Measurements from ENCODE around the gene ADO. TPM values are rescaled to one million over a fixed set of nuclear protein-coding genes. Genes with fewer than 3 reads are reported as not detected.
A peak's percentile ranks its signal among the peaks of the same experiment; 100 is the strongest.
"Not testable (repeated sequence)": the region's sequence is repeated elsewhere in the genome, so short reads cannot be mapped to it uniquely, and the experiment has no call there.

The ADO gene
- total RNA-seq, 1 donor from 2014 or later = 34.1 TPM

DNA sequence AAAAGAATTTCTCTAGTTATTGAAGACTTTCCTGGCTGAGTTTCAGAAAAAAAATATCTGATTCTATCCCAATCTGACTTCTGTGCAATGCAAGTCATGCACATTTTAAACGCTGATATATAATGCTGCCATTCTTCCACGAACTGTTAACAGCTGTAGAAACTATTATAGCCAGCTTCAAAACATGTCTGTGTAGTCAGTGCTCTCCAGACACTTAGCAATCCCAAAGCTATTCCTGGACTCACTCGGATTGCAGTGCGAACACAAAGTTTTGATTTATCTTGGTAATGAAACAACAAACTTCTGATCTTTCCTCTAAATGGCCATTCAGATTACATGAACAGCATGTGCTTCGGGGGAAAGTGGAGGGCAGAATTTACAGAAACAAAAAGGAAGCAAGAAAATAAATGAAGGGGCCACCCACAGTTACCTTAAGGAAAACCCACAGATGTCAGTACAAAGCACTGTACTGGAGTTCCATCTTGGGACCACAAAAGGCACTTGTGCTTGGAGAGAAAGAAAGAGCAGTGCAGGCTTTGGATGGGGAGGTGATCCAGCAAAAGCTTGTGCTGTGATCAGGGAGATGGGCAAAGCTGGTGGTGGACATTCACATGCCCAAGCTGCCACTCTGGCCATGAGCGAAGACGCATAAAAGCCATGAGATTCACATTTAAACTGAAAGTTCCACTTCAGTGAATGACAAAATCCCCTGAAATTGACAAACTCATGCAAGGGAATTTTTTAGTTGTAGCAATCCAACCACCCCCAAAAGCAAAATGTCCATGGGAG is 32.1 kb upstream of the ADO start:
- H3K9me3 Mint-ChIP-seq = no peaks in the 10 kb centered on the region
- intact Hi-C loops (cut with micrococcal nuclease) = no loop called here
- no peak for DNase-seq (ENCODE audit: low spot score)
- H3K27ac Mint-ChIP-seq = no peak overlapping the region
- peaks cover 26% of the 10 kb centered on the region for H3K4me1 Mint-ChIP-seq (ENCODE audit: low read depth)
- peaks cover 9% of the 10 kb centered on the region for H3K27me3 Mint-ChIP-seq (ENCODE audit: low read depth)
- H3K4me3 Mint-ChIP-seq (ENCODE audit: low read depth) = no peak overlapping the region
- no peaks in the 10 kb centered on the region for H3K36me3 Mint-ChIP-seq (ENCODE audit: low read depth)

DNA sequence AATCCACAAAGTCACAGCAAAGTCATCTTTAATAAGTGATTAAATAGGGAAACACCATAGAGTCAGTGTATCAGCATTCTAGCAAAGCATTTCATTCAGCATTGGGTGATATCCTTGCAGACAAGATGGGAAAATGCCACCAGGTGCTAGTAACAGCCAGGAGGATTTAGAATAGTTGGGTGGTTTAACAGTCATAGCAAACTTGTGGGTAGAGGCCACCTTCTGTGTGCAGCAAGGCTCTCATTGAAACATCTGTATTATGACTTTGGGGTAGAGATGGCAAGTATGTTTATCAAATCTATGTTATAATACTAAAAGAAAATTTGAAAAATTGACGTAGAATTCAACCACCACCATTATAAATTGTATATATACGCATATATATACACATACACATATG is 26.4 kb upstream of the ADO start:
- Mint-ChIP-seq H3K4me3 (ENCODE audit: low read depth) (no peak overlapping the region), H3K27me3 (ENCODE audit: low read depth) (peaks cover 3% of the 10 kb centered on the region), H3K36me3 (ENCODE audit: low read depth) (no peaks in the 10 kb centered on the region), H3K9me3 (no peaks in the 10 kb centered on the region), H3K27ac (no peak overlapping the region), H3K4me1 (ENCODE audit: low read depth) (peaks cover 31% of the 10 kb centered on the region)
- DNase-seq (ENCODE audit: low spot score) = no peak
- intact Hi-C loops (cut with micrococcal nuclease) = loop anchor here (2.0 kb wide), 2 partner anchors 29 to 75 kb away; no protein-coding TSS in a partner anchor

DNA sequence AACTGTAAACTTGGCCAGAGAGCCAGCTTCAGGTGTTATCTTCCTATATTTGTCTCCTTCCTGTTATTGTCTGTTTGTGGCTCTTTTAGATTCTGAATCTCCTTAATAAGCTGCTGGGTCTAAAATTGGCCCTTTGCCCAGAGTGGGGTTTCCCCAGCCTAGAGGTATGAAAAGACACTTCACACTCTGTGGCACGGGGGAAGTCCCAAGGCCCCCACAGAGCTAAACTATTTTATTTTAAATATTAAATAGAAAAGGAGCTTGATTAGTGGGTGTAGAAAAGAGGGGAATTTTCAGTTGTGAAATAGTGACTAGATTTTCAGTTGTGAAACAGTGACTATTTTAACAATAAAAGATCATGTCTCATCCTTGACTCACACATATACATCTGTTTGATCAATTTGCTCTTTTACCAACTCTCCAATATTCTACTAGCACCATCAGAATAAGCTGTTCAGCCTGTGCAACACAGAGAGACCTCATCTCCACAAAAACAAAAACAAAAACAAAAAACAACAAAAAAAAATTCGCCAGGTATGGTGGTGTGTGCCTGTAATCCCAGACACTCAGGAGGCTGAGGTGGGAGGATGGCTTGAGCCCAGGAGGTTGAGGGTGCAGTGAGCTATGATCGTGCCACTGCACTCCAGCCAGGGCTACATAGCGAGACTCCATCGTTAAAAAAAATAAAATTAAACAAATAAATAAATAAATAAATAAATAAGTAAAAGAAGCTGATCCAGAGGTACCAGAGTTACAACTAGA is 24.9 kb upstream of the ADO start:
- Mint-ChIP-seq H3K36me3 (ENCODE audit: low read depth) (peaks cover under 1% of the 10 kb centered on the region), H3K4me1 (ENCODE audit: low read depth) (peaks cover 36% of the 10 kb centered on the region), H3K9me3 (peaks cover 12% of the 10 kb centered on the region), H3K27me3 (ENCODE audit: low read depth) (peaks cover 9% of the 10 kb centered on the region), H3K4me3 (ENCODE audit: low read depth) (no peak overlapping the region), H3K27ac (peak overlapping the region; percentile 51)
- DNase-seq (ENCODE audit: low spot score) = peak; percentile 31
- intact Hi-C loops (cut with micrococcal nuclease) = loop anchor here (1.0 to 2.0 kb wide), 7 partner anchors 25 to 165 kb away; partner anchors contain the start of gene ADO

DNA sequence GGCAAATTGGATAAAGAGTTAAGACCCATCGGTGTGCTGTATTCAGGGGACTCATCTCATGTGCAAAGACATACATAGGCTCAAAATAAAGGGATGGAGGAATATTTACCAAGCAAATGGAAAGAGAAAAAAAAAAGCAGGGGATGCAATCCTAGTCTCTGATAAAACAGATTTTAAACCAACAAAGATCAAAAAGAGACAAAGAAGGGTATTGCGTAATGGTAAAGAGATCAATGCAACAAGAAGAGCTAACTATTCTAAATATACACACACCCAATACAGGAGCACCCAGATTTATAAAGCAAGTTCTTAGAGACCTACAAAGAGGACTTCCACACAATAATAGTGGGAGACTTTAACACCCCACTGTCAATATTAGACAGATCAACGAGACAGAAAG is 20.0 kb upstream of the ADO start:
- H3K4me3 Mint-ChIP-seq (ENCODE audit: low read depth); DNase-seq (ENCODE audit: low spot score); intact Hi-C loops (cut with micrococcal nuclease); H3K36me3 Mint-ChIP-seq (ENCODE audit: low read depth); H3K27ac Mint-ChIP-seq: not testable (repeated sequence)
- peaks cover 26% of the 10 kb centered on the region for H3K9me3 Mint-ChIP-seq
- H3K27me3 Mint-ChIP-seq (ENCODE audit: low read depth) = peaks cover 12% of the 10 kb centered on the region
- H3K4me1 Mint-ChIP-seq (ENCODE audit: low read depth) = peaks cover 13% of the 10 kb centered on the region

DNA sequence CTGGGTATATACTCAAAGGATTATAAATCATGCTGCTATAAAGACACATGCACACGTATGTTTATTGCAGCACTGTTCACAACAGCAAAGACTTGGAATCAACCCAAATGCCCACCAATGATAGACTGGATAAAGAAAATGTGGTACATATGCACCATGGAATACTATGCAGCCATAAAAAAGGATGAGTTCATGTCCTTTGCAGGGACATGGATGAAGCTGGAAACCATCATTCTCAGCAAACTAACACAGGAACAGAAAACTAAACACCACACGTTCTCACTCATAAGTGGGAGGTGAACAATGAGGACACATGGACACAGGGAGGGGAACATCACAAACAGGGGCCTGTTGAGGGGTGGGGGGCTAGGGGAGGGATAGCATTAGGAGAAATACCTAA is 16.2 kb upstream of the ADO start:
- H3K9me3 Mint-ChIP-seq = peaks cover 26% of the 10 kb centered on the region
- H3K27me3 Mint-ChIP-seq (ENCODE audit: low read depth) = peaks cover 25% of the 10 kb centered on the region
- H3K27ac Mint-ChIP-seq; intact Hi-C loops (cut with micrococcal nuclease); H3K4me1 Mint-ChIP-seq (ENCODE audit: low read depth); H3K4me3 Mint-ChIP-seq (ENCODE audit: low read depth); DNase-seq (ENCODE audit: low spot score); H3K36me3 Mint-ChIP-seq (ENCODE audit: low read depth): not testable (repeated sequence)

DNA sequence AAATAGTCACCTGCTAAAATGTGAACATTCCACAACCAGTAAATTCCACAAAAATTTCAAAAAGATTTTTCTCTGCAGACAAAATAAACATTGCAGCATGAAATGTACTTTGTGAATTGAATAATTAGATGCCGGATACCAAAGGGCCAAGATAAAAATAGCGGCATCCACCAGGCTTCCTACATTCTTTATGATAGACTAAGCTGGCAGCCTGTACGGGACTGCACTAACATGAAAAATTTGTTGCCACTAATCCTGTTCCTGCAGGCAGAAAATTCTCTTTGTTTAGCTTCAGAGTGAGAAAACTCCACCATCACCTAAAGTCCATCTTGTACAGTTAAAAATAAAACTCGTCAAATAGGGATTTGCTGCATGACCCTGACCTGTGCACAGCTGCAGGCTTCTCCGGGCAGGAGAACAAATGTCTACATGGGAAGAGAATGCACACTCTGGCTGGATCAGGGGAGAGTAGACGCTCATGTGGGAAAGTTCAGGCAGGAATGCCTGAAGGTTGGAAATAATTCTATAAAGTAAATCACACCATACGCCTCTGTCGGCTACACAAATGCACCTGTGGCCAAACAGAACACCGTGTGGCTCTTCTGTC is 15.6 kb upstream of the ADO start:
- Mint-ChIP-seq H3K9me3 (peaks cover 20% of the 10 kb centered on the region), H3K36me3 (ENCODE audit: low read depth) (peaks cover 8% of the 10 kb centered on the region), H3K27me3 (ENCODE audit: low read depth) (peaks cover 23% of the 10 kb centered on the region), H3K4me1 (ENCODE audit: low read depth) (no peaks in the 10 kb centered on the region), H3K4me3 (ENCODE audit: low read depth) (no peak overlapping the region), H3K27ac (no peak overlapping the region)
- intact Hi-C loops (cut with micrococcal nuclease) = no loop called here
- DNase-seq (ENCODE audit: low spot score) = no peak

DNA sequence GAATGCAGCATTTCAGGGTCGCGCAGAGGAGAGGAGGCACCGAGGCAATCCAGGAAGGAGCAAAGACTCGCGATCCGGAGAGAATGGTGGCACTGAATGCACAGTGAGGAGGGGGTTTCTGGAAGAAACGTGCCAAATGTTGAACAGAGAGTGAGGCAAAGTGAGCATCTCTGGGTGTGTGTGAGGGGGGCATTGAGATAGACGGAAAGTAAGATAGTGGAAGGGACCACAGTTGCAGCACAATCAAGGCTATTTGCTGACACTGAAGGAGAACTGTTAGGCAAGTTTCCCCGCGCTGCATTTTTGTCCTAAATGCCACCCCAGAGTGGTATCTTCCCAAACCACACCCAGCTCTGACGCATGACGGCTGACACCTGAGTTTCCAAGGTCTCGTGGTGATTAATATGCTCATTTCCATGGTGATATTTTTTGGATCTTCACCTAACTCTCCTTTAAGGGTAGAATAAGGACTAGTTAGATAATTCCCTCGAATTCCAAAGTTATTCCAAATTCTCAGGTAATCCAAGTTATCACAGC is 14.4 kb upstream of the ADO start:
- intact Hi-C loops (cut with micrococcal nuclease) = no loop called here
- Mint-ChIP-seq H3K4me1 (ENCODE audit: low read depth) (no peaks in the 10 kb centered on the region), H3K9me3 (peaks cover 10% of the 10 kb centered on the region), H3K27ac (no peak overlapping the region), H3K4me3 (ENCODE audit: low read depth) (no peak overlapping the region), H3K27me3 (ENCODE audit: low read depth) (peaks cover 25% of the 10 kb centered on the region), H3K36me3 (ENCODE audit: low read depth) (peaks cover 4% of the 10 kb centered on the region)
- DNase-seq (ENCODE audit: low spot score) = no peak

DNA sequence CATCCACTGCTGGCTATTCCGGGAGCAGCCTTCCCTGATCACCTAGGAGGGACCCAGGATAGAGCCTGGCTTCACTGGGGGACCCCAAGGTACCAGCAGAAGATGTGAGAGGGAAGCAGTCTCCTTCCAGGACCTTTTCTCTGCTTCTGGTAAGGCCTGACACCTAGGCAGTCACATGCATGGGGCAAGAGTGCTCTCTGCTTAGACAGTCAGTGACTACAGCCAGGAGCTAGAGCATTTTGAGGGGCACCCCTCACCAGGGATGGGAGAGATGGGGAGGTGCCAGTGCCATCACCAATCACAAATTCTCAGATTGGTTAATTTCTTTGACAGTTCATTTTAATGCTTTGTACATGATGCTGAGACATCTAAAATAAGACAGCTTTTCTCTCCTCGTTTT is 13.9 kb upstream of the ADO start:
- H3K27ac Mint-ChIP-seq = no peak overlapping the region
- H3K27me3 Mint-ChIP-seq (ENCODE audit: low read depth) = peaks cover 27% of the 10 kb centered on the region
- DNase-seq (ENCODE audit: low spot score) = no peak
- H3K9me3 Mint-ChIP-seq = peaks cover 6% of the 10 kb centered on the region
- intact Hi-C loops (cut with micrococcal nuclease) = no loop called here
- no peak overlapping the region for H3K4me3 Mint-ChIP-seq (ENCODE audit: low read depth)
- H3K36me3 Mint-ChIP-seq (ENCODE audit: low read depth) = no peaks in the 10 kb centered on the region
- no peaks in the 10 kb centered on the region for H3K4me1 Mint-ChIP-seq (ENCODE audit: low read depth)

DNA sequence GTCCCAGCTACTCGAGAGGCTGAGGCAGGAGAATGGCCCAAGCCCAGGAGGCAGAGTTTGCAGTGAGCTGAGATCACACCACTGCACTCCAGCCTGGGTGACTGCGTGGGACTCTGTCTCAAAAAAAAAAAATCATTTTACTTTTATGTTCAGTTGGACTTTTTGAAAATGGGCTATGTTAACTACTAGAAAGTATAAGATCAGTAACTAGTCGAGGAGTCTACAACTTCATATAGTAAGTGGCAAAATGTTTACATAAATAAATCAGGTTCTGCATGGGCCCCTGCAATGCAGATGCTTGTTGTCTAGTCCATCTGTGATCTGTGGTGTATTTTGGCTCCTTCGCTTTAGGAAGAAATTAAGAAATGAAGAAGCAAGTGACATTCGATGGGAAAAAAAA is 12.3 kb upstream of the ADO start:
- Mint-ChIP-seq H3K4me3 (ENCODE audit: low read depth) (no peak overlapping the region), H3K9me3 (peaks cover under 1% of the 10 kb centered on the region), H3K4me1 (ENCODE audit: low read depth) (no peaks in the 10 kb centered on the region), H3K36me3 (ENCODE audit: low read depth) (no peaks in the 10 kb centered on the region), H3K27ac (no peak overlapping the region), H3K27me3 (ENCODE audit: low read depth) (peaks cover 40% of the 10 kb centered on the region)
- intact Hi-C loops (cut with micrococcal nuclease) = no loop called here
- DNase-seq (ENCODE audit: low spot score) = no peak

DNA sequence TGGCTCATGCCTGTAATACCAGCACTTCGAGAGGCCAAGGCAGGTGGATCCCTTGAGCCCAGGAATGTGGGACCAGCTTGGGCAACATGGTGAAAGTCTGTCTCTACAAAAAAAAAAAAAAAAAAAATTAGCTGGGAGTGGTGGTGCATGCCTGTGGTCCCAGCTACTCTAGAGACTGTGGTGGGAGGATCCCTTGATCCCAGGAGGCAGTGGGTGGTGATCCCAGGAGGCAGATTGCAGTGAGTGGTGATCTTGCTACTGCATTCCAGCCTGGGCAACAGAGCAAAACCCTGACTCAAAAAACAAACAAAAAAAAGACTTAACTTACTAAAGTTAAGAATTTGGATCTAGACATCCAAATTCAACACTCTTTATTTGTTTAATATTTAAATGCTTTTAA is 10.2 kb upstream of the ADO start:
- peaks cover 56% of the 10 kb centered on the region for H3K27me3 Mint-ChIP-seq (ENCODE audit: low read depth)
- no peak overlapping the region for H3K4me3 Mint-ChIP-seq (ENCODE audit: low read depth)
- DNase-seq (ENCODE audit: low spot score) = no peak
- intact Hi-C loops (cut with micrococcal nuclease) = no loop called here
- no peak overlapping the region for H3K27ac Mint-ChIP-seq
- H3K9me3 Mint-ChIP-seq = no peaks in the 10 kb centered on the region
- H3K36me3 Mint-ChIP-seq (ENCODE audit: low read depth) = no peaks in the 10 kb centered on the region
- peaks cover 1% of the 10 kb centered on the region for H3K4me1 Mint-ChIP-seq (ENCODE audit: low read depth)

DNA sequence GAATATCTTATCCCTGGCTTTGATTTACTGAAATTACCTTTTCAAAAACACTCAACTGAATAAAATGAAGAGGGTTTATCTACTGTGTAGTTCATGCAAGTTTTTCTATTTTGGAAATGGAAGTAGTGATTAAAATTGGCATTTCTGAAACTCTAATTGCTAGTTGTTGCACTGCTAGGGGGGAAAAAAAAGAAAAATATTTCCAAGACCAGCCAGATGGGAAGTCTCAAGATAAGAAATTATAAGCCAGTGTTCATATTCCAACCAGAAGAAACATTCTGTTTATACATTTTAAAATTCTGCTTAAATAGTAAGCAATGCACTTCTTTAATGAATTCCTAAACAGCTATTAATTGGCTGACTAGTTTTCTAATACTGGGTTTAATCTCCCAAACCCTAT is 9.4 kb upstream of the ADO start:
- peaks cover 60% of the 10 kb centered on the region for H3K27me3 Mint-ChIP-seq (ENCODE audit: low read depth)
- H3K4me1 Mint-ChIP-seq (ENCODE audit: low read depth) = peaks cover 1% of the 10 kb centered on the region
- H3K27ac Mint-ChIP-seq = no peak overlapping the region
- no peak overlapping the region for H3K4me3 Mint-ChIP-seq (ENCODE audit: low read depth)
- no peak for DNase-seq (ENCODE audit: low spot score)
- no peaks in the 10 kb centered on the region for H3K9me3 Mint-ChIP-seq
- intact Hi-C loops (cut with micrococcal nuclease) = no loop called here
- no peaks in the 10 kb centered on the region for H3K36me3 Mint-ChIP-seq (ENCODE audit: low read depth)

DNA sequence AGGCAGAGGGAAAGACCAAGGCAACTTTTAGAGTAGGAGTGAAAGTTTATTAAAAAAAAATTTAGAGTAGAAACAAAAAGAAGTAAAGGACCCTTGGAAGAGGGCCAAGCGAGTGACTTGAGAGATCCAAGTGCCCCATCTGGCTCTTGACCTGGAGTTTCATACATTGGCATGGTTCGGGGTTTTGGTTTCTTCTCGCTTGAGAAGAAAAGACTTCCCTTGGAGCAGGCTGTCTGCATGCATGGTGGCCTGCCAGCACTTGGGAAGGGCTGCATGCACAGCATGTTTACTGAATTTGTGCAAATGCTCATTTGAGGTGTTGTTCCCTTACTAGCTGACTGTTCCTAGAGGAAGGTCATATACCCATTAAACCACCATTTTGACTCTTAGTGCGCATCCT is 8.8 kb upstream of the ADO start:
- peaks cover 1% of the 10 kb centered on the region for H3K4me1 Mint-ChIP-seq (ENCODE audit: low read depth)
- DNase-seq (ENCODE audit: low spot score) = no peak
- intact Hi-C loops (cut with micrococcal nuclease) = no loop called here
- H3K27ac Mint-ChIP-seq = no peak overlapping the region
- H3K9me3 Mint-ChIP-seq = no peaks in the 10 kb centered on the region
- H3K36me3 Mint-ChIP-seq (ENCODE audit: low read depth) = no peaks in the 10 kb centered on the region
- H3K27me3 Mint-ChIP-seq (ENCODE audit: low read depth) = peaks cover 66% of the 10 kb centered on the region
- no peak overlapping the region for H3K4me3 Mint-ChIP-seq (ENCODE audit: low read depth)

DNA sequence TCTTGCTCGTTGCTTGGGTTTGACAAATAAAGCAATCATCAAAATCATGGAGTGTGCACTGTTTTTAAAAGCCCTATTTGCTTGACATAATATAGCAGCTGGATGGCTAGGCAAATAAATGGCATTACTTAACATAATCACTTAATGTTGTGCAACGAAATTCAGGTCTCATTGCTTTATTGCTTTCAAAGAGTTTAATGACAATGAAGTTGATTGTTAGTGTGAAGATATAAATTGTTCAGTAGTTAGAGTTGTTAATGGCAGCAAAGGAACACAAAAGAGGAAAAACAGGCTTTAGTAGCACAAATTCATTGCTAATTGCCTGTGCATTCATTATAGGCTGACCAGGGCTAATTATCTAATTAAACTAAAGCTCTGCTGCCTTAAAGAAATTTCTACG is 7.6 kb upstream of the ADO start:
- DNase-seq (ENCODE audit: low spot score) = no peak
- Mint-ChIP-seq H3K27me3 (ENCODE audit: low read depth) (peaks cover 63% of the 10 kb centered on the region), H3K9me3 (no peaks in the 10 kb centered on the region), H3K36me3 (ENCODE audit: low read depth) (no peaks in the 10 kb centered on the region), H3K4me3 (ENCODE audit: low read depth) (no peak overlapping the region), H3K27ac (no peak overlapping the region), H3K4me1 (ENCODE audit: low read depth) (peaks cover 1% of the 10 kb centered on the region)
- intact Hi-C loops (cut with micrococcal nuclease) = no loop called here

Measured in activated T-helper 2 cell treated with anti-CD3 and anti-CD28 coated beads, Interferon-gamma antibody, Interleukin-2, Interleukin-4, amounts not matched to agents 10 μg/mL and 5 μg/mL and 100 μg/mL, durations not matched to agents 14 hours and 24 hours and 36 hours (primary cell).